Stimulated activated CD8-positive, alpha-beta memory T cell treated with anti-CD3 and anti-CD28 coated beads, Interleukin-7, amount 100 ng/mL, for 4 hours (primary cell): ENCODE data around the gene PSME3IP1.

Experiments
- DNase-seq, 2 donors: peaks; one replicate each; pipeline ENCODE4 v3.0.0-alpha.2; 2020; ENCODE audit warnings: low read depth in 2 of 2

Gene PSME3IP1

GRCh38 chr16:57167953-57168352, 17.9 kb downstream of the PSME3IP1 start:
- DNase-seq = no peak

GRCh38 chr16:57167538-57167937, 18.3 kb downstream of the PSME3IP1 start:
- DNase-seq = no peak

- DNase-seq = no peak
Observed at GRCh38 chr16:57166951-57167350, 18.9 kb downstream of the PSME3IP1 start.

- no peak for DNase-seq
Observed at GRCh38 chr16:57166451-57166850, 19.4 kb downstream of the PSME3IP1 start.

GRCh38 chr16:57165938-57166337, 19.9 kb downstream of the PSME3IP1 start:
- DNase-seq = no peak

GRCh38 chr16:57165483-57165882, 20.4 kb downstream of the PSME3IP1 start:
- DNase-seq = no peak

GRCh38 chr16:57163842-57164241, 22.0 kb downstream of the PSME3IP1 start:
- DNase-seq = no peak

- DNase-seq = no peak
Observed at GRCh38 chr16:57159447-57159846, 26.4 kb downstream of the PSME3IP1 start.

GRCh38 chr16:57157533-57157932, 28.3 kb downstream of the PSME3IP1 start:
- DNase-seq = no peak

- no peak for DNase-seq
Observed at GRCh38 chr16:57156351-57156703, 29.5 kb downstream of the PSME3IP1 start.

GRCh38 chr16:57155702-57156350, 30.0 kb downstream of the PSME3IP1 start:
- DNase-seq = no peak

- no peak for DNase-seq
Observed at GRCh38 chr16:57153841-57154240, 32.0 kb downstream of the PSME3IP1 start.

GRCh38 chr16:57152096-57153093, 33.4 kb downstream of the PSME3IP1 start:
- no peak for DNase-seq

- no peak for DNase-seq
Observed at GRCh38 chr16:57151369-57151768, 34.5 kb downstream of the PSME3IP1 start.

- no peak for DNase-seq
Observed at GRCh38 chr16:57150682-57151330, 35.0 kb downstream of the PSME3IP1 start.

- DNase-seq = no peak
Observed at GRCh38 chr16:57149391-57149790, 36.4 kb downstream of the PSME3IP1 start.

GRCh38 chr16:57148481-57148880, 37.4 kb downstream of the PSME3IP1 start:
- DNase-seq = no peak

- DNase-seq = no peak
Observed at GRCh38 chr16:57147381-57148221, 38.2 kb downstream of the PSME3IP1 start.

- DNase-seq = no peak
Observed at GRCh38 chr16:57146735-57147134, 39.1 kb downstream of the PSME3IP1 start.

- no peak for DNase-seq
Observed at GRCh38 chr16:57146040-57146647, 39.7 kb downstream of the PSME3IP1 start.
